T-helper 1 cell treated with Interleukin-12 subunit alpha and Interleukin-12 subunit beta and Interleukin-4 antibody, amounts not matched to agents 30 ng/mL and 1 ng/mL, for 36 hours (primary cell): ENCODE measurements around the gene FBXO2. TPM values are rescaled to one million over a fixed set of nuclear protein-coding genes. Genes with fewer than 3 reads are reported as not detected.

Experiments used
- intact Hi-C: fragments of 100-400 bp; cut with micrococcal nuclease; formaldehyde crosslinking; loops from one replicate; pipeline ENCODE4 v1.15.1; 2024
- total RNA-seq: library from RNA; stranded (reverse); gene quantifications from 2 replicates; pipeline ENCODE4 v1.2.3, GENCODE V29; 2022

FBXO2 gene
- total RNA-seq, 1 donor from 2014 or later: 2.0 TPM

GRCh38 chr1:11653861-11654136, 430 bp downstream of the FBXO2 start:
- intact Hi-C loops: loop anchor here (1.0 to 5.0 kb wide), 3 partner anchors 28 to 153 kb away; partner anchors contain the start of genes AGTRAP, CLCN6 and MAD2L2

GRCh38 chr1:11653101-11653860, 948 bp downstream of the FBXO2 start:
- intact Hi-C loops: loop anchor here (5.0 kb wide), 1 partner anchor 84 kb away; the partner anchor contains the start of gene AGTRAP

GRCh38 chr1:11652203-11652780, 1.9 kb downstream of the FBXO2 start:
- intact Hi-C loops: loop anchor here (5.0 kb wide), 1 partner anchor 85 kb away; the partner anchor contains the start of gene AGTRAP

- intact Hi-C loops: loop anchor here (2.0 to 5.0 kb wide), 2 partner anchors 14 to 86 kb away; partner anchors contain the start of genes AGTRAP and FBXO6
These were observed 3.2 kb downstream of the FBXO2 start for GRCh38 chr1:11651017-11651416.

GRCh38 chr1:11650331-11650991, 3.8 kb downstream of the FBXO2 start:
- intact Hi-C loops: loop anchor here (1.0 to 5.0 kb wide), 4 partner anchors 14 to 87 kb away; partner anchors contain the start of genes AGTRAP, FBXO6 and MAD2L2

- intact Hi-C loops: loop anchor here (1.0 to 10.0 kb wide), 6 partner anchors 15 to 1135 kb away; partner anchors contain the start of genes AGTRAP, FBXO6, MAD2L2 and MTOR
These were observed 4.5 kb downstream of the FBXO2 start for GRCh38 chr1:11649624-11650330.

GRCh38 chr1:11649237-11649623, 5.0 kb downstream of the FBXO2 start:
- intact Hi-C loops: loop anchor here (5.0 to 10.0 kb wide), 2 partner anchors 387 to 1134 kb away; partner anchors contain the start of gene MTOR

- intact Hi-C loops: loop anchor here (5.0 to 10.0 kb wide), 2 partner anchors 386 to 1134 kb away; partner anchors contain the start of gene MTOR
These were observed 5.5 kb downstream of the FBXO2 start for GRCh38 chr1:11648732-11649158.

GRCh38 chr1:11648039-11648438, 6.2 kb downstream of the FBXO2 start:
- intact Hi-C loops: loop anchor here (5.0 to 10.0 kb wide), 2 partner anchors 386 to 1133 kb away; partner anchors contain the start of gene MTOR

GRCh38 chr1:11647333-11647732, 6.9 kb downstream of the FBXO2 start:
- intact Hi-C loops: loop anchor here (5.0 to 10.0 kb wide), 2 partner anchors 385 to 1133 kb away; partner anchors contain the start of gene MTOR

GRCh38 chr1:11646317-11646716, 7.9 kb downstream of the FBXO2 start:
- intact Hi-C loops: loop anchor here (5.0 to 10.0 kb wide), 2 partner anchors 384 to 1132 kb away; partner anchors contain the start of gene MTOR

GRCh38 chr1:11645670-11646265, 8.5 kb downstream of the FBXO2 start:
- intact Hi-C loops: loop anchor here (1.0 to 10.0 kb wide), 4 partner anchors 74 to 1131 kb away; partner anchors contain the start of genes DISP3 and MTOR

- intact Hi-C loops: loop anchor here (1.0 to 10.0 kb wide), 4 partner anchors 74 to 1130 kb away; partner anchors contain the start of genes DISP3 and MTOR
These were observed 9.0 kb downstream of the FBXO2 start for GRCh38 chr1:11645270-11645669.

- intact Hi-C loops: loop anchor here (2.0 to 10.0 kb wide), 3 partner anchors 165 to 1129 kb away; partner anchors contain the start of gene DISP3
These were observed 10.4 kb downstream of the FBXO2 start for GRCh38 chr1:11643782-11644181.

- intact Hi-C loops: loop anchor here (1.0 to 10.0 kb wide), 6 partner anchors 305 to 1128 kb away; no protein-coding TSS in a partner anchor
These were observed 11.7 kb downstream of the FBXO2 start for GRCh38 chr1:11642418-11643017.

GRCh38 chr1:11641776-11642305, 12.4 kb downstream of the FBXO2 start:
- intact Hi-C loops: loop anchor here (1.0 to 10.0 kb wide), 6 partner anchors 305 to 1127 kb away; no protein-coding TSS in a partner anchor

GRCh38 chr1:11640944-11641343, 13.3 kb downstream of the FBXO2 start:
- intact Hi-C loops: loop anchor here (5.0 to 10.0 kb wide), 2 partner anchors 359 to 1126 kb away; no protein-coding TSS in a partner anchor

GRCh38 chr1:11640101-11640500, 14.1 kb downstream of the FBXO2 start:
- intact Hi-C loops: loop anchor here (5.0 to 10.0 kb wide), 2 partner anchors 358 to 1125 kb away; no protein-coding TSS in a partner anchor

- intact Hi-C loops: no loop called here
These were observed 14.9 kb downstream of the FBXO2 start for GRCh38 chr1:11639372-11639771.
